HG03432 (cell line): Measurements from ENCODE around the gene ADGRG4.

ENCODE experiments used
- ATAC-seq: cut with Tn5 transposase; IDR thresholded peaks from one replicate; pipeline ENCODE4 v1.9.1; 2021; ENCODE audit warnings: mild to moderate bottlenecking, moderate library complexity; ENCODE audit not compliant: unreplicated experiment

The ADGRG4 gene

DNA sequence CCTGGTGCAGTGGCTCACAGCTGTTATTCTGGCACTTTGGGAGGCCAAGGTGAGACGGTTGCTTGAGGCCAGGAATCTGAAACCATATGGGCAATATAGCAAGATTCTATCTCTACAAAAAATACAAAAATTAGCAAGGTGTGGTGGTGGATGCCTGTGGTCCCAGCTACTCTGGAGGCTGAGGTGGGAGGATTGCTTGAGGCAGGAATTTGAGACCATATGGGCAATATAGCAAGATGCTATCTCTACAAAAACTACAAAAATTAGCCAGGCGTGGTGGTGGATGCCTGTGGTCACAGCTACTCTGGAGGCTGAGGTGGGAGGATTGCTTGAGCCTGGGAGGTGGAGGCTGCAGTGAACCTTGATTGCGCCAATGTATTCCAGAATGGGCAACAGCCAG is 2.3 kb downstream of the ADGRG4 start:
- no peak for ATAC-seq

DNA sequence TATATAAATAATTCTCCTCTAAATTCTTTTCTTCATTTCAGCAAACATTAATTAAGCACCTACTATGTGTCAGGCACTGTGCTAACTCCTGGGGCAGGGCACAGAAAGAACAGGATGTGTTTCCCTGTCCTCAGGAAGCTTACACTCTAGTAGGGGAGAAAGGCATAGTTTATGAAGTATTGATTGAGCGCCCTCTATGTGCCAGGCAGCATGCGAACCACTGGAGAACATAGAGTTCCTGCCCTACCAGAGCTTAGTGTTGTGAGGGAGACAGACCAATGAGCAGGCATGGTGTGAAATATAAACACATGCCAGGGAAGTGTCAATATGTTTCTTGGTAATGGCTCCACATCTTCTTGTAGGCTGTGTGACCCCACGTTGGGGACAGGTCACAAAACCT is 3.7 kb downstream of the ADGRG4 start:
- ATAC-seq: no peak

DNA sequence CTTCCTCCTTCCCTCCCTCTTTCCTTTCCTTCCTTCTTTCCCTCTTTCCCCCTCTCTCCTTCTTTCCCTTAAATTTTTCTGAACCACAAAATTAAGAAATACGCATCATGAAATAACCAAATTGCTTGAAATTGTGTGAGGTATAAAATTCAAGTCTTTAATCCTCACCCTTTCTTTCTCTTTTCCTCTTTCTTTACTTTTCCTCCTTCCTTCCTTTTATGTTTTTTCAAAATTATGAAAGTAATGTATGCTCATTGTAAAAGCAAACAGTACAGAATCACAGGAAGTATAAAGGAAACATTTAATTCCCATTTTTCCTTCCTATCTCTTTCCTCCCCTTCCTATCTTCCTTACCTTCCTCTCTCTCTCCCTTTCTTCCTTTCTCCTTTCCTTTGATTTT is 5.4 kb downstream of the ADGRG4 start:
- no peak for ATAC-seq

DNA sequence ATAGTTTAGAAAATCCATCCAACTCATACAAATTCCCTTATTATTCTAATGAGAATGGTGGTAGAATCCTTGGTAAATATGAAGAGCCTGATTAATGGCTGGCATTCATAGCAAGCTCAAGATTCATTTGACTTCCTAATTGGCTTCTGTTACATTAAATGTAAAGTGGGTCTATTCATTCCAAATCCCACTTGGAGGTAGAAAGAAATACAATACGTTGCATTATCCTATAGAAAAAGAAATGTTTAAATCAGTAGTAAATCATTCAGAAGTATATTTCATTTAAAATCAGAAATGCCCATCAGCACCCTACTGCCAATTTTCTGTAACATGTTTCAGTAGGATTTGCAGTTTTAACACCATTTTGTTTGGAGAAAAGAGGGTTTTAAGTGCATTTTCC is 6.7 kb downstream of the ADGRG4 start:
- ATAC-seq: no peak

DNA sequence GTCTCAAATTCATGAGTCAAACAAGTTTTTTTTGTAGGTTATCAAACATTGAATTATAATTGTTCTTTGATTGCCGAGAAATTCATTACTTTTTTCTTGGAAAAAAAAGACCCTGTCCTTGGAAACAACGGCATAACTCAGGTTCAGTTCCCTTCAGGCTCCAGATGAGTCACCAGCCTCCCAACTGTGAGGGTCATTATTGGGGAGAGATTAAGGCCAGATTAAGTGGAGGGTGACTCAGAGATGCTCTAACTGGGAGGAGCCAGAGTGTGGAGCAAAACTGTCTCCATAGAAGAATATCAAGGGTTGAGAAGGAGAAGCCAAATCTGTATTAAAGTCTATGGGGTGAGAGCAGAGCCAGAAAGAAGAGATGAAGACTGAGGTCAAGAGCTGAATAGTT is 9.6 kb downstream of the ADGRG4 start:
- ATAC-seq: no peak

DNA sequence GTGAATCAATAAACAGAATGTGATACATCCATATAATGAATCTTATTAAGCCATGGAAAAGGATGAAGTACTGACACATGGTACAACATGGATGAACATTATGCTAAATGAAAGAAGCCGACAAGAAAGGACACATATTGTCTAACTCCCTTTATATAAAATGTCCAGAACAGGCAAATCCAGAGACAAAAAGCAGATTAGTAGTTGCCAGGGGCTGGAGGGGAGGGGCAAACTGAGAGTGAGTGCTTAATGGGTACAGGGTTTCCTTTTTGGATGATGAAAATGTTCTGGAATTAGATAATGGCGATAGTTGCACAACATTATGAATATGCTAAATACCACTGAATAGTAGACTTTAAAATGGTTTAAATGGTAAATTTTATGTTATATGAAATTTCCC is 17.4 kb downstream of the ADGRG4 start:
- ATAC-seq: no peak

DNA sequence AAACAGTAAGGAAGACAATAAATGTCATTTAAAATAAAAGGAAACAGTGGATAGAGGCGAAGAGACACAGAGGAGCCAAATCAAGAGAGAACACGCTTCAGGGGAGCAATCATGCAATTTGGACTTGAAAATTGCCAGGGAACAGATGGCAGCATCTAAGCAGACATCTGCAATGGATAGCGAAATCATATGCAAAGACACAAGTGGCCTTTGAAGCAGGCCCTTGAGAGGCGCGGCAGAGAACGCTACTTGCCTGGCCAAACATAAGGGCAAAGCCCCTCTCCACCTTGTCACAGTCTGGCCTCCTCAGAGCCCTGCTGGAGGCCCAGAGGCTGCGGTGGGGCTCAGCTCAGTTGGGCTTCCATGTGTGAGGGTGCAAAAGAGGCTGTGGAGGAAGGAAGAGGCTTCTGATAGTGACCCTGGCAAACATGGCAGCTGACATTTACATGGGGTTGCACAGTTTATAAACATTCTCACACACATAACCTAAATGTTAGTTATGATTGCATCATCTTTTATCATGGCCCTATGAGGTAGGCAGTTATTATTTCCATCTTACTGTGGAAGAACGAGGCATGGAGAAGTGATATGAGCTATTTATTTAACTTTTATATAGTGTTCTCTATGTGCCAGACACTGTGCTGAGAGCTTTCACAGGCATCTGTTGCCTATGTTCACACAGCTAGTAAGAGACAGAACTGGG is 18.3 kb downstream of the ADGRG4 start:
- no peak for ATAC-seq

DNA sequence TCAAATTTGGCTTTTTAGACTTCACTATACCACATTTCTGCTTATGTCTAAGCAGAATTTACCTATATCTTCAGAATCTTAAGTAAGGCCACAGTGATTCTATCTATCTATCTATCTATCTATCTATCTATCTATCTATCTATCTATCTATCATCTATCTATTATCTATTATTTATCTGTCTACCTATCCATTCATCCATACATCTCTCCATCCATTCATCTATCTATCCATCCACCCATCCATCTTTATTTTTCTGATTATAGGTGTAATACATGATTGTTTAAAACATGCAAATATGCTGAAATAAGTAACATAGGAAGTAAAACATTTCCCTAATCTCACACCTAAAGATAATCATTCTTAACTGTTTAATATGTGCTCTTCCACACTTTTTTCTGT is 18.8 kb downstream of the ADGRG4 start:
- no peak for ATAC-seq

DNA sequence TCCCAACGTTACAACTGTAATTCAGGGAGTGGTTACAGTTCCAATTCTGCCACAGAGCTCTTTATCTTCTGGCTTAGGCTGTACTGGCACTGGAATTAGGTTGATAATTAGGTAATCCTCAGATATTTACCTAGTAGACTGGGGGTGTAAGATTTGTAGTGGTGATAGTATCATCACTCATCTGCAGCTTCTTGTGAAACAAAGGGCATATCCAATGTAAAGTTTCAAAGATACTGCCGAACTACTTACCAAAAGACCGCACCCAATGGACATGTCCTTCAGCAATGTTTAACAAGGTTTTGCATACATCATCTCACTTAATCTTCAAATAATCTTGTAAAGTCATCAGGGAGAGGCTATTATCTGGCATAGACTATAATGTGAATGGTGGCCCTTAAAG is 20.8 kb downstream of the ADGRG4 start:
- ATAC-seq: no peak

DNA sequence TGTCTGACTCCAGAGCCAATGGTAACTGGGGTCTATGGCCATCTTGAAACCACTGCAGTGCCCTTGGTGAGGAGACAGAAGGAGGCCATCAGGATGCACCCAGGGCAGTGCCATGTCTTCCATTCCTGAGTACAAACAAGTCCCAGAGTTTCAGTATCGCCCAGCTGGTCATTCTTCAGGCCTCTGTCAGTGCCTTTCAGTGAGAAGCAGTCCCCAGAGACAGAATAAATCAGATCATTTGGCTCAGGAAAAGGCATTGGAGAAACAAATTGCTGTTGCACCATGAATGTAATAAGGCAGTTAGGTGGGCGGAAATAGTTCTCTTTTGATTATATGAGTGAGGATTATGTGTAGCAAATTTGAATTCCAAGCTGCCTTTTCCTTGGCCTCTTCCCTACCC is 21.3 kb downstream of the ADGRG4 start:
- no peak for ATAC-seq

DNA sequence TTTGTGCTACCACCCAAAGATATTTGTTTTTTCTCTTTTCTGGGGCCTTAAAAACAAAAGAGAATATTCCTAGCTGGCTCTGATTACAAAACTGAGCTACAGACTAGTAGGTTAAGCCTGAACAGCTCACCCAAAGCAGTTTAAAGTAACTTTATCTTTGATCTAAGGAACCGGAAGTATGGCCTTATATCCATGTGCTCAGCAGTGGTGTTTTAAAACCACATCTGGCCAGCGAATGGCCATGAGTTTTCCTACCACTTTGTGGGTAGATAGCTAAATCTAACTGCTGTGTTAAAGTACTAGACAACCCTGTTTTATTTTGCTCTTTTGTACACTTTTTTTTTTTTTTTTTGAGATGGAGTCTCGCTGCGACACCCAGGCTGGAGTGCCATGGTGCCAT is 24.6 kb downstream of the ADGRG4 start:
- no peak for ATAC-seq

DNA sequence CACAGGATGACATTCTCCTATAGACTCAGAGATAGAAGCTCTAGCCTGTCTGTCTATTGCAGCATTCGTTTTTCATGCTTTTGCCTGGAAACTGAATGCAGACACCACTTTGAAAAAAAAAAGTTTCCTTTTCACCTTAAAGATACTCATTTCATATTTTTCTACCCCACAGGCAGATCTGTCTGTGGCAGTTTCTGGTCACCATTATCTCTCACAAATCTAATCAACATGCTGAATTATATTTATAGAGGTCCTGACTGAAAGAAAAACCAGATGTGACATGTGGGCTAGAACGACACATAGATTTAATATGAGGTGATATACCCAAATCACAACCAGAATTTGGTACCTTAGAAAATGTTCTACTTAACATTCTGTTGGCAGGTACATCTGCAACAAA is 28.2 kb downstream of the ADGRG4 start:
- no peak for ATAC-seq

DNA sequence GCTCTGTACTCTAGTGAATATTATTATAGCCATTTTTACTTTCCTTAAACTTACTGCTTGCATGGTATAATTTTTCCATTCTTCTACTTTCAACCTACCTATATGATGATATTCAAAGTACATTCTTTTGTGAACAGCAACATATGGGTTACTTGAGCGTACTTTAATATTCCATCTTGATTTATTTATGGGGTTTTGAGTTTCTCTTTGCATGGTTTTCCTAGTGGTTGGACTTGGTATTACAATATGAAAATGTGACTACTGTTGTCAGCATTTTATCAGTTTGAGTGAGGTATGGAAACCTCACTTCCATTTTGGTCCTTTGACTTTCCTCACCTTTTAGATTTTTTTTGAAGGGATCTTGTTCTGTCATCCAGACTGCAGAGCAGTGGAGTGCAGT is 35.9 kb downstream of the ADGRG4 start:
- ATAC-seq: no peak

DNA sequence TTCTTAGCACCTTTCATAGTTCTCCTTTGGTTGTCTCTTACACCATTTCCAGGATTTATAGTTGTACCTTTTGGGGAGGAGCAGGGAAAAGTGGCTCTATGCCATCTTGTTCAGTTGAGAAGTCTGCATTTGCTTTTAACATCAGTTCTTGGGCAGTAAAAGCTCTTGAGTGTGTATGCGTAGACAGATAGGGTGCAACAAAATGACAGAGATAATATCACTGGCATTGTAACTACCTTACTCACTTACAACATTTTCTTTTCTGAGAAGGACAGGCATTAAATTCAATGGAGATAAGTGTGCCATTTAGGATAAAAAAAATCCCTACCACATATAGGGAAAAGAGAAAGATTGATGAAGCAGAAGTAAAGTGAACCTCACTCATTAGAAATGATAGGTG is 38.9 kb downstream of the ADGRG4 start:
- ATAC-seq: no peak

DNA sequence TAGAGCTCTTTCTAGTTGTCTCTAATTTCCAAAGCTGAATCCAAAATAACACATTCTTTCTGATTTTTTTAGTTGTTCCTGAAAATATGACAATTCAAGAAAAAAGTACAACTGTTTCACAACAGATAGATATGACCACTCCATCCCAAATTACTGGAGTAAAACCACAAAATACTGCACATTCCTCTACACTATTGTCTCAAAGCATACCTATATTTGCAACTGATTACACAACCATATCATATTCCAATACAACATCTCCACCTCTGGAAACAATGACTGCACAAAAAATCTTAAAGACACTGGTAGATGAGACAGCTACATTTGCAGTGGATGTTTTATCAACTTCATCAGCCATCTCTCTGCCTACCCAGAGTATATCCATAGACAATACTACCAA is 43.6 kb downstream of the ADGRG4 start:
- ATAC-seq: no peak

DNA sequence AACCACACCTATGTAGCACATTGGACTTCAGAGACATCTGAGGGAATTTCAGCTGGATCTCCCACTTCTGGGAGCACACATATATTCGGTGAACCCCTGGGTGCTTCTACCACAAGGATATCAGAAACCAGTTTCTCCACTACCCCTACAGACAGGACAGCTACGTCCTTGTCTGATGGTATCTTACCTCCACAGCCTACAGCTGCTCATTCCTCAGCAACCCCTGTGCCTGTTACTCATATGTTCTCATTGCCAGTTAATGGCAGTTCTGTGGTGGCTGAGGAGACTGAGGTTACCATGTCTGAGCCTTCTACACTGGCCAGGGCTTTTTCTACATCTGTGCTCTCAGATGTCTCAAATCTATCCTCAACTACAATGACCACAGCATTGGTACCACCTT is 45.7 kb downstream of the ADGRG4 start:
- no peak for ATAC-seq

DNA sequence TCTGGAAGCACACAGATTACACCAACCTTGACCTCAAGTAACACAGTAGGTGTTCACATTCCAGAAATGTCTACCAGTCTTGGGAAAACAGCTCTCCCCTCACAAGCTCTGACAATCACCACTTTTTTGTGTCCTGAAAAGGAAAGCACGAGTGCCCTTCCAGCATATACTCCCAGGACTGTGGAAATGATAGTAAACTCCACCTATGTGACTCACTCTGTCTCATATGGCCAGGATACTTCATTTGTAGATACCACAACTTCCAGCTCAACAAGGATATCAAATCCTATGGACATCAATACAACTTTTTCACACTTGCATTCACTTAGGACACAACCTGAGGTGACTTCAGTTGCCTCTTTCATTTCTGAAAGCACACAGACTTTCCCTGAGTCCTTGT is 46.9 kb downstream of the ADGRG4 start:
- no peak for ATAC-seq

DNA sequence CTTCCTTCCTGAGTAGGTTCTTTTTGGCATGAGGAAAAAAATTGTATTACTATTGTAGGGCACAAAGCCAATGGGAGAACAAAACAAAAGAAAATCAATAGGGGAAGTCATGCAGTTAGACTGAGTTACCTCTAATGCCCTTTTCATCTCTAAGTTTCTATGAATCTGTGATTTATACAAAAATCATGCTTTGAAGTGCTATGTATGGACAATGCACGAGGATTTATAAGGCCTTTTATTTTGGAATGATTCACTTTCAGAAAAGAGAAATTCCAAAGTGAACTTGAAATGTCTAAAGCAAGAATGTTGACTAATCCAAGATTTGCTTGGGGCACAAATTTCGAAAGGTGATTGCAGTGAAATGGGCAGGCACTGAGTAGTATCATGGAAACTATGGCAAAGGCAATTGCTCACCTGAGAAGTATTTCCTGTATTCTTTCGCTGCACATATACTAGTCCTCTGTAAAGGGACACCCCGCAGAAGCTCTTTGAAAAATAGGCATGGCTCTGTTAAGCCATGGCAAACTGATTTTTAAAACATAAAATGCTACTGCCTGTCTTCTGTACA is 52.8 kb downstream of the ADGRG4 start:
- ATAC-seq: no peak

DNA sequence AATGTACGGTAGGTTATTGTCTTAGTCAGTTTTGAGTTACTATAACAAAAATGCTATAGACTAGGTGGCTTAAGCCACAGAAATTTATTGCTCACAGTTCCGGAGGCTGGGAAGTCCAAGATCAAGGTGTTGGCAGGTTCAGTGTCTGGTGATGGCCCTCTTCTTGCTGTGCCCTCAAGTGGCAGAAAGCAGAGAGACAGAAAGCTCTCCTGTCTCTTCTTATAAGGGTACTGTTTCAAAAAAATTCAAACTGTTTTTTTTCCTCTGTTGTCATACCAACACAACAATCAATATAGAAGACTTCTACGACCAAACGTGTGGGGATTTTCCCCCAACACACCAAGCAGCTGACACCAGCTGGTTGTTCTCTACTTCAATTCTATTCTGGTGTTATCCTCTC is 53.4 kb downstream of the ADGRG4 start:
- no peak for ATAC-seq

DNA sequence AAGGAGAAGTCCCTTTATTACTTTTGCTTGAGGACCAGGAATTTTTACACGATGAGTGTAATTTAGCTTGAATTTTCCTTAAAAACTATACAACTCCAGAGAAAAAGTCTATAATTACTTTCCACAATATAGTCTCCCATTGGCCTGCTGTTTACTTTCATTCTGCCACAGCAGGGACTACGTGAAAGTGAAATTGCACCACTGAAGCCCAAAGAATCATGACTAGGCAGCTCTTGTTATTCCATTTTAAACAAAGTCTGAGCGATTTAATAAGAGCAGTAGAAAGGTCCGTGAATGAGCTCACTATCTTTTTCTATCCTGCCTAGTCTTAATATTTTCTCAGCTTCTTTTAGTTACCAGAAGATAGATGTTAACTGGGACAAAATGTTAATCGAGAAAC is 68.6 kb downstream of the ADGRG4 start:
- no peak for ATAC-seq

DNA sequence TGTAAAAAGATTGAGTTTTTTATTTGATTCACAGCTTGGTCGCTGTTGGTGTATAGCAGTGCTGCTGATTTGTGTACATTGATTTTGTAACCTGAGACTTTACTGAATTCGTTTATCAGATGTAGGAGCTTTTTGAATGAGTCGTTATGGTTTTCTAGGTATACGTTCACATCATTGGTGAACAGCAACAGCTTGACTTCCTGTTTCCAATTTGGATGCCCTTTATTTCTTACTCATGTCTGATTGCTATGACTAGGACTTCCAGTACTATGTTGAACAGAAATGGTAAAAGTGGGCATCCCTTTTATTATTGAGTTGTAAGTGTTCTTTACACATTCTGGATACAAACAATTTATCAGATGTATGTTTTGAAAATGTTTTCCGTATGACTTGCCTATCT is 76.0 kb downstream of the ADGRG4 start:
- no peak for ATAC-seq

DNA sequence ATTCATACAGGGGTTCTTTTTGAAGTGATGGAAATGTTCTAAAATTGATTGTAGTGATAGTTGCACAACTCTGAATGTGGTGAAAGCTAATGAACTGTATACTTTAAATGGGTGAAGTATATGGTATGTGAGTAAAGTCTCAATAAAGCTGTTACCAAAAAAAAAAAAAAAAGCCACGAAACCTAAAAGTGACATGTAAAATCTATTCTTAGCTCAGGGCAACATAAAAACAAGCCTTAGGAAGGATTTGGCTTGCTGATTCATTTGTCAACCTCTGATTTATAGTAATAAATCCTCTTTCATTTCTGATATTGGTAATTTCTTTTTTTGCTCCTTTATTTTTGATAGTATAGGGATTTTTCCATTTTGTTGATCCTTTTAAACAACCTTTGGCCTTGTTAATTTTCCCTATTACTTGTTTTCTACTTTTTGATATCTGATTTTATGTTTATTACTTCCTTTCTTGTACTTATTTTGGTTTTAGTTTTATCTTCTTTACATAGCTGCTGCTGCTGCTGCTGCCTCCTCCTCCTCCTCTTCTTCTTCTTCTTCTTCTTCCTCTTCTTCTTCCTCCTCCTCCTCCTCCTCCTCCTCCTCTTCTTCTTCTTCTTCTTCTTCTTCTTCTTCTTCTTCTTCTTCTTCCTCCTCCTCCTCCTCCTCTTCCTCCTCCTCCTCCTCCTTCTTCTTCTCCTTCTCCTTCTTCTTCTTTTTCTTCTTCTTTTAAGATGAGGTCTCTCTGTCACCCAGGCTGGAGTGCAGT is 79.4 kb downstream of the ADGRG4 start:
- no peak for ATAC-seq
